ENCODE results near the gene PNPLA3.

Gene PNPLA3

DNA sequence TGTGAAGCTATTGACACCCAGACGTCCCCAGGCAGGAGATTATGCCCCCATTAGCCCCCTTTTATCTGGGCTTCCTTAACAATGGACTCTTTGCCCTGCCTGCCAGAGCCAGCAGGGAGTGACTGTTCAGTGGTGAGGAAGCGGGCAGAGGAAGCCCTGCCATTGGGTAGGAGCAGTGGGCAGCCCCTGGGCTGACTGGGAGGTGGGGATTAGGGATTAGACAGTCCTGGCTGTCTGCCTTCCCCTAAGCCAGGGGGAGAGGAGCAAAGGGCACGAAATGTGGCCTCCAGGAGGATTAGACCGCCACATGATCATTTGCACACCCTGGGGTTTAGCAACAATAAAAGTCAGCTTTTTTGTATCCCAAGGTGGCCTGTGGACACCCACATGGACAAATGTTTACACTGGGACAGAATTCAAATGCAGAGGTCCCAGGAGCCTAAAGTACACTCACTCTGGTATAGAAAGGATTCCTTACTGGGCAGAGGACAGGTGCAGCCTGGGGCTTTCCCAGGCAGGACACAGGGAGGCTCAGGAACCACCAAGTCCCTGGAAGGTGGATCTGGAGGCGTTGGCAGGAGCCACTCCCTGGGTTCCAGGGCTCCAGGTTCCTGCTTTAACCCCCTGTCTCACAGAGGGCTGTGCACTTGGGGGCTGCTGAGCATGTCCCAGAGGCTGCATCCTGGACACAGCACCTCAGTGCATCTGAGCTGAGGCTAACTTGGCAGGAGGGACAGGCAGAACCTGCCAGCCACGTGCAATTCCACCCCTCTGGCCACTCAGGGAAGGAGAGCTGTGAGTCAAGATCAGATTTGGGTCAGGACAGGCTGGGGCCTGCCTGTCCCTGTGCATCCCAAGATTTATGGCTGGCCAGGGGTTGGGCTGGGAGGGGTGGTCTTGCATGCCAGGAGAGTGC lies 2.1 kb downstream of the PNPLA3 start:
- DNase-seq = no peak

GRCh38 chr22:43926349-43926710 lies 2.7 kb downstream of the PNPLA3 start:
- no peak for DNase-seq

- no peak for DNase-seq
These were observed 4.9 kb downstream of the PNPLA3 start for GRCh38 chr22:43928468-43928867.

- no peak for DNase-seq
These were observed 5.3 kb downstream of the PNPLA3 start for GRCh38 chr22:43928908-43929307.

DNA sequence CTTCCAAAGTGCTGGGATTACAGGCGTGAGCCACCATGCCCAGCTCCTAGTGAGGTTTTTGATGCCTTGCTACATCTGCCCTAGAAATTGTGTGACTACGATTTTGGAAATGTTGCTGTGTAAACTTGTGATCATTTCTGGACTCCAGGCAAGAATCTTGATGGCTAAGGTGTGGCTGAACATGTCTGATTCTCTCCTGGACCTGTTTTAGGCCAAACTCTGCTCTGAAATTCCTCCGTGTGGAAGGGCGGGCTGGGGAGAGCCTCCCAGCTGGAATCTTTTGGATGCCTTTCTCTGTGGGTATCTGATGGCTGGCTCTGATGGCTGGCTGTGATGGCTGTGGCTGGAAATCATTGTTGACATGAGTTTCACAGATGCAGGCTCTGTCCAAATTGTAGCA lies 8.2 kb downstream of the PNPLA3 start:
- DNase-seq = no peak

DNA sequence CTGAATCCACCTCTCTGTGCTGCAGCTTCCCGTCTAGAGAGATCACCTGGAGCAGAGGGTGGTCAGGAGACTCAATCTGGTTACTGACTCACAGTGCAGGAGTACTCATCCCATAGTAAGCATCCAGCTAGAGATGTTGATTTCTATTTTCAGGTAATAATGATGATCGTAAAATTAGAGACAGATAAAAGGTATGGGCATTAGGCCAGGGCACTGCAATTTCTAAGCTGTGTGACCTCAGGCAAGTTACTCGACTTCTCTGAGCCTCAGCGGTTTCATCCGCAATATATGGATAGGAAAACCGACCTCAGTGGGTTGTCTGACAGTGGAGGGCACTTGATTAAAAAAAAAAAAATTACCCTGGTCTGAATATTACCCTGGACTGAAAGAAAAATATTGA lies 17.8 kb downstream of the PNPLA3 start:
- DNase-seq = no peak

DNA sequence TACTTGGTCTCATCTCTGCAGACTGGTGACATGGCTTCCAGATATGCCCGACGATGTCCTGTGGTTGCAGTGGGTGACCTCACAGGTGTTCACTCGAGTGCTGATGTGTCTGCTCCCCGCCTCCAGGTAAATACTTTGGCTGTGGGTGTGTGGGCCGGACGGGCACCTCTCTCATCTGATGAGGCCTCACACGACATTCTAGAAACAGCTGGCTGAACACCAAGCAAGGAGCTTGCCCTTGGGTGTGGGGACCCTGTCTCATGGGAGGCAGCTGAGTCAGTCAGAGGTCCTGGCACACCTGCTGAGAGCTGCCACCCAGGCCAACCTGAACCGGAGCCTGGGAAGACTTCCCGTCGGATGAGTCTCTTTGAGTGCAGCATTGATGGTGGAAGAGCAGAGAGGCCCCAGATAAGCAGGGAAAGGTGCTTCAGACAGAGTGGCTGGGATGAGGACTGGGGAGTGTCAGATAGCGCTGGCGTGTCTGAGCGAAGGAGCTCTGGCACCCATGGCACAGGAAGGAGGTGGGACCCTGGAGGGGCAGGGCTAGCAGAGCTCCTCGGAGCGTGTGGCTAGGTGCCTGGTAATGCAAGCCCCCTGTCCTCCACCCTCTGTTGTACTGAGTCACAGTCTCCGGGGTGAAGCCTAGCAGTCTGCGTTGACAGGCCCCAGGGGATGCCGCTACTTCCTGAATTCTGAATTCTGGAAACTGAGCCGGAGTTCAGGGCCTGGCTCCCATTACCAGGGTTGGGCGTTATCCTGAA lies 21.2 kb downstream of the PNPLA3 start:
- no peak for DNase-seq

DNA sequence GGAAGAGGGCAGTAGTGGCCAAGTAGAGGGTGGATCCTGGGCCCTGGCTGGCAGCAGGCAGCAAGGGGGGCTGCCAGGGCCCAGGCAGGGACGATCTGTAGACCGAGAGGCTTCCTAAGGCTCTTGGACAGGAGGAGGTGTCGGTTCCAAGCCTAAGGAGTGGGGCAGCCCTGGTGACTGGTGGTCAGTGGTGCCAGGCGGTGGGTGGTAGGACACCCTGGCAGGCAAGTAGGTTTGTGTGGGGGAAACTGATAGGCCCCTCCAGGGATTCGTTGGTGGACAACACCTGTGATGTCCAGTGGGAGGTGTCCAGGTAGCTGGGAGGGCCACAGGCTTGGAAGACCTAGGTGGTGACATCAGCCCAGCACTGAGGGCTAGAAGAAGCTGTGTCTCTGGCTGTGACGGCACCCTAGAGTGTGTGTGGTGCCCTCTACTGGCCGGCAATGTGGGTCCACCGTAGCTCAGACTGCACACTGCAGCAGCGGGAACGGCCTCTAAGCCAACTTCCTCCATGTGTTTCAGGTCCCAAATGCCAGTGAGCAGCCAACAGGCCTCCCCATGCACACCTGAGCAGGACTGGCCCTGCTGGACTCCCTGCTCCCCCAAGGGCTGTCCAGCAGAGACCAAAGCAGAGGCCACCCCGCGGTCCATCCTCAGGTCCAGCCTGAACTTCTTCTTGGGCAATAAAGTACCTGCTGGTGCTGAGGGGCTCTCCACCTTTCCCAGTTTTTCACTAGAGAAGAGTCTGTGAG lies 22.2 kb downstream of the PNPLA3 start:
- peak; percentile 18 for DNase-seq

GRCh38 chr22:43946384-43946667 lies 22.7 kb downstream of the PNPLA3 start:
- no peak for DNase-seq

DNA sequence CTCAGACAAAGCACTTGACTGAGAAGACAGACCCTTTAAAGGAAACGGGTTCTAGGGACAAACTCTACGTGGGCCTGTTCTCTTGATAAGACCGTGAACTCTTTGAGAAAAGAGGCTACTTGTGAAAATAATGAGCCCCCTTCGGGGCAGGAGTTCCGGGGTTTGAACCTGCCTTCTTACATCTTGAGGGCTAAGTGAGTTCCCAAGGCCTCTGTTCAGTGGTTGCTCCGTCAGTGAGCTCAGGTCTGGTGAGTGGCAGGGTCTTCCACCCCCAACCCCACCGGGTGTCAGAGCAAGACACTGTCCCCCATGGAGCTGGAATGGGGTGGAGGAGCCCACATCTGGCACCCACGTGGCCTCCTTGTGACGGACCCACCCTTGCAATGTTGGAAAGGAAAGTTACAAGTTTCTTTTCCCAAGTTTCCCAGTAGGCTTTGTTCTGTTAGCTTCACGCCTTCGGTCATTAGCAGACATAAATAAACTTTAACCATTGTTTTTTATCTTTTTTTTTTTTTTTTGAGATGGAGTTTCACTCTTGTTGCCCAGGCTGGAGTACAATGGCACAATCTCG lies 25.3 kb downstream of the PNPLA3 start:
- DNase-seq = no peak

- no peak for DNase-seq
These were observed 27.8 kb downstream of the PNPLA3 start for GRCh38 chr22:43951391-43951790.

DNA sequence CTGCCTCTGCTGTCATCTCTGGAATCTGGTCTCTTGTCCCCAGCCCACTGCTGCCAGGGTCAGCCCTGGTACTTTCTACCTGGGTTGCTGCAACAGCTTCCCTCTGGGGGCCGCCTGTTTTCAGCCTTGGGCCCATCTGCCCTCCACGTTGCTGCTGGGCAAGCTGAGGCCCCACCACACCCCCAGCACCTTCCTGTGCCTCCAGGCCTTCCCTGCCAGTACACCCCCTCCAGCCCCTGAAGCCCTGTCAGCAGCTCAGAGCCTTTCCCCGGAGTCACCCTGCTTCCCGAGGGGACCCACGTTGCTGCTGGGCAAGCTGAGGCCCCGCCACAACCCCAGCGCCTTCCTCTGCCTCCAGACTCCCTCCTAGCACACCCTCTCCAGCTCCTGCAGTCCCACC lies 28.4 kb downstream of the PNPLA3 start:
- no peak for DNase-seq

DNA sequence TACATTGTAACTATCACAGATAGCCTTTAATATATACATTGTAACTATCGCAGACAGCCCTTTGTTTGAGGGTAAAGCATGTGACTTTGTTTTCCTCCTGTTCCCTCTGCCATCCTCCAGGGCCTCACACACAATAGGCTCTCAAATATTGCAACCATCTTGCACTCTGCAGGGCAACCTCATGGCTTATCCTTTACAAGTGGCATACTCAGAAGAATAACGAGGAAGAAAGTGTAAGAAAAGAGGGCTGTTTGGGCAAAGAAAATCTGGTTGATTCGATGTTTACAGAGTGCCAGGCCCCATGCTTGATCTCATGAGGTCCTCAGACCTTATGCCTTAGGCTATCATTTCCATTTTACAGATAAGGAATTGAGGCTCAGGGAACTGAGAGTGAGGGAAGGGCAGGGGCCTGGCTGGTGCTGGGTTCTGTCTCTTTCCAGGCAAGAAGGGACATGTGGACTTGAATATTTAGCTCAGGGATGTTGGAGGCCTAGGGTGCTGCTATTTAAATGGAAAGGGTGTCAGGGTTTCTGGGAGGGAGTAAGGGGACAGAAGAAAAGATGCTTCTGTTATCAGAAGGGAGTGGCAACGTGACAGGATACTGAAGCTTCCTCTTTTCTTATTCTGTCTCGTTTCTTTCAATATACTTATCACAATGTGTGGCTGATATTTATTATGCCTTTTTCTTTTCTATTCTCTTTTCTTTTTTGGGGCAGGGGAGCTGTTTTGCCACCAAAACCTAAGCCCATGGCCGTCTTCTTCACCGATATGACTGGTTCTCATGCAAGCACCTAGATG lies 30.6 kb downstream of the PNPLA3 start:
- no peak for DNase-seq

- DNase-seq = peak; percentile 89
These were observed 31.7 kb downstream of the PNPLA3 start, which contains the start of gene SAMM50 for GRCh38 chr22:43955040-43955882. TSS of gene SAMM50 (plus strand) at chr22:43955442. CDS start at chr22:43955578, 136 bp downstream.

GRCh38 chr22:43955883-43956782 lies 32.5 kb downstream of the PNPLA3 start:
- no peak for DNase-seq

GRCh38 chr22:43956805-43957463 lies 33.3 kb downstream of the PNPLA3 start:
- DNase-seq = no peak

DNA sequence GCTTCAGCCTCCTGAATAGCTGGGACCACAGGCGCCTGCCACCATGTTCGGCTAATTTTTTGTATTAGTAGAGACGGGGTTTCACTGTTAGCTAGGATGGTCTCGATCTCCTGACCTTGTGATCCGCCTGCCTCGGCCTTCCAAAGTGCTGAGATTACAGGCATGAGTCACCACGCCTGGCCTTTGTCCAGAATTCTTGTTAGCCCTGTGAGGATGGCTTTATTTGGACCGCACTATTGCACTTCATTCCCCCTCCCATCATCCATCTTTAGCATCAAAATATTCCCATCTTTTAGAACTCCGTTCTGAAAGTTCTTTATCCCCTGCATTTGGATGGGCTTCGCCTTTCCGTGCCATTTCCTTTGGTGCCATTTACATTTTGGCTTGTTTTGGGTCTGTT lies 34.3 kb downstream of the PNPLA3 start:
- no peak for DNase-seq

- no peak for DNase-seq
These were observed 40.8 kb downstream of the PNPLA3 start for GRCh38 chr22:43964314-43964857.

DNA sequence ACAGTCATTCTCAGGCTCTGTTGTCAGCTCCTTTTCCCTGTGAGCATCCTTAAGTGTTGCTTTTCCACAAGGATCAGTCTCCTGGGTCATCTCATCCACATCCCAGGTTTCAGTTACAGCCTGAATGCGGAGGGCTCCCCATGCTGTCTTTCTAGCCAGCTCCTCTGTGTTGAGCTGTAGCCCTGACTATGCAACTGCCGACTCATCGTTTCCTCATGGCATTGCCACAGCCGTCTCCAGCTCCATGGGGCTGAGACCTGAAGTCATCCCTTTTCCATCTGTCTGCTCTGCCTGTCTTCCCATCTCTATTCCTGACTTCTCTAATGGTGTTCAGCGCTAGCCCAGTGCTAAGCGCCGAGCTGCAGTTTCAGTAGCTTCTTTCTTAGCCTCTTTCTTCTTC lies 43.5 kb downstream of the PNPLA3 start:
- DNase-seq = no peak

Measured in NCI-H1105 treated with DMSO at 0.1 percent for 48 hours (cell line).